Vagina (tissue), 2 donors: ENCODE data around the gene CTSS.

Experiments used
- POLR2AphosphoS5 ChIP-seq, 2 donors: sonication (generic); formaldehyde crosslinking; IDR thresholded peaks; one replicate each; pipeline ENCODE4 v1.9.0; 2017; ENCODE audit warnings: antibody characterized with exemption in 2 of 2, mild to moderate bottlenecking in 2 of 2, low read depth in 1 of 2; ENCODE audit not compliant: insufficient read depth in 1 of 2
- TF ChIP-seq, protein P1 (sequence below), 3 experiments: fragments of 450-650 bp in 2 of 3; fragments of 200-600 bp in 1 of 3; sonication (generic) in 1 of 3; IDR thresholded peaks; one replicate each; pipeline ENCODE4 v1.5.1; 2017 to 2019; ENCODE audit warnings: antibody characterized with exemption in 3 of 3, mild to moderate bottlenecking in 2 of 3, moderate library complexity in 2 of 3

DNA sequence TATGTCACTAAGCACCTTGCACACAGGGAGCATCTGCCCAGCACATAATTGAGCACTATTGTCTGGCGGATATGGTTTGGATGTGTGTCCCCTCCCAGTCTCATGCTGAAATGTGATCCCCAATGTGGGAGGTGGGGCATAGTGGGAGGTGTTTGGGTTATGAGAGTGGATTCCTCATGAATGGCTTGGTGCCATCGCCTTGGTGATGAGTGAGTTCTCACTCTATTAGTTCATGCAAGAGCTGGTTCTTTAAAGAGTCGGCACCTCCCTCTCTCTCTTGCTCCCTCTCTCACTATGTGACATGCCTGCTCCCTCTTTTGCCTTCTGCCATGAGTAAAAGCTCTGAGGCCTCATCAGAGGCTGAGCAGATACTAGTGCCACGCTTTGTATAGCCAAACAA is 32.9 kb upstream of the CTSS start:
- TF ChIP-seq, protein P1, sequence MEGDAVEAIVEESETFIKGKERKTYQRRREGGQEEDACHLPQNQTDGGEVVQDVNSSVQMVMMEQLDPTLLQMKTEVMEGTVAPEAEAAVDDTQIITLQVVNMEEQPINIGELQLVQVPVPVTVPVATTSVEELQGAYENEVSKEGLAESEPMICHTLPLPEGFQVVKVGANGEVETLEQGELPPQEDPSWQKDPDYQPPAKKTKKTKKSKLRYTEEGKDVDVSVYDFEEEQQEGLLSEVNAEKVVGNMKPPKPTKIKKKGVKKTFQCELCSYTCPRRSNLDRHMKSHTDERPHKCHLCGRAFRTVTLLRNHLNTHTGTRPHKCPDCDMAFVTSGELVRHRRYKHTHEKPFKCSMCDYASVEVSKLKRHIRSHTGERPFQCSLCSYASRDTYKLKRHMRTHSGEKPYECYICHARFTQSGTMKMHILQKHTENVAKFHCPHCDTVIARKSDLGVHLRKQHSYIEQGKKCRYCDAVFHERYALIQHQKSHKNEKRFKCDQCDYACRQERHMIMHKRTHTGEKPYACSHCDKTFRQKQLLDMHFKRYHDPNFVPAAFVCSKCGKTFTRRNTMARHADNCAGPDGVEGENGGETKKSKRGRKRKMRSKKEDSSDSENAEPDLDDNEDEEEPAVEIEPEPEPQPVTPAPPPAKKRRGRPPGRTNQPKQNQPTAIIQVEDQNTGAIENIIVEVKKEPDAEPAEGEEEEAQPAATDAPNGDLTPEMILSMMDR (IDR thresholded peaks at IDR 0.05) = no peak
- no peak for TF ChIP-seq POLR2AphosphoS5 (IDR thresholded peaks at IDR 0.05; ENCODE audit: insufficient read depth in 1 of 2, low read depth in 1 of 2)
